NCI-H748 (cell line): ENCODE results near the gene CP.
"Not testable (repeated sequence)": the region's sequence is repeated elsewhere in the genome, so short reads cannot be mapped to it uniquely, and the experiment has no call there.

Source experiments
- DNase-seq: peaks from one replicate; lab custom pipeline; 2025; ENCODE audit not compliant: unreplicated experiment; lab: John Stamatoyannopoulos, UW

The CP gene

GRCh38 chr3:149227591-149228268, 6.1 kb upstream of the CP start:
- no peak for DNase-seq

GRCh38 chr3:149226776-149227175, 5.1 kb upstream of the CP start:
- DNase-seq, result no peak

- no peak for DNase-seq
These were observed 3.3 kb upstream of the CP start for GRCh38 chr3:149224736-149225594.

GRCh38 chr3:149223461-149223820, 1.8 kb upstream of the CP start:
- DNase-seq, result no peak

- not testable (repeated sequence) for DNase-seq
These were observed 2.1 kb downstream of the CP start for GRCh38 chr3:149219380-149220121.

- no peak for DNase-seq
These were observed 4.3 kb downstream of the CP start for GRCh38 chr3:149217347-149217746.

- peak; percentile 3 for DNase-seq
These were observed 5.3 kb downstream of the CP start for GRCh38 chr3:149216193-149216869.

GRCh38 chr3:149215515-149215914, 6.1 kb downstream of the CP start:
- peak; percentile 49 for DNase-seq

- peak; percentile 10 for DNase-seq
These were observed 6.9 kb downstream of the CP start for GRCh38 chr3:149214702-149215101.

GRCh38 chr3:149212386-149212785, 9.2 kb downstream of the CP start:
- DNase-seq, result no peak

- no peak for DNase-seq
These were observed 12.2 kb downstream of the CP start for GRCh38 chr3:149209431-149209830.

- no peak for DNase-seq
These were observed 14.2 kb downstream of the CP start for GRCh38 chr3:149207475-149207874.

GRCh38 chr3:149204390-149204991, 17.1 kb downstream of the CP start:
- no peak for DNase-seq

- DNase-seq, result no peak
These were observed 17.9 kb downstream of the CP start for GRCh38 chr3:149203758-149204157.

- peak; percentile 82 for DNase-seq
These were observed 22.2 kb downstream of the CP start for GRCh38 chr3:149199474-149199873.

GRCh38 chr3:149198611-149199010, 23.0 kb downstream of the CP start:
- DNase-seq, result peak; percentile 67

- no peak for DNase-seq
These were observed 24.0 kb downstream of the CP start for GRCh38 chr3:149197669-149198068.

GRCh38 chr3:149196805-149197592, 24.6 kb downstream of the CP start:
- not testable (repeated sequence) for DNase-seq

GRCh38 chr3:149195221-149195620, 26.4 kb downstream of the CP start:
- DNase-seq, result no peak

- peak; percentile 5 for DNase-seq
These were observed 33.1 kb downstream of the CP start for GRCh38 chr3:149188494-149188893.
